Right renal pelvis (tissue), 4 donors: ENCODE measurements around the gene MEF2B. TPM values are rescaled to one million over a fixed set of nuclear protein-coding genes. Genes with fewer than 3 reads are reported as not detected.
"Not testable (repeated sequence)": the region's sequence is repeated elsewhere in the genome, so short reads cannot be mapped to it uniquely, and the experiment has no call there.

Source experiments
- DNase-seq, 4 donors: peaks; one replicate each; pipeline ENCODE4 v3.0.0-alpha.2; 2013; ENCODE audit warnings: low read depth in 4 of 4, low spot score in 3 of 4, missing footprints in 1 of 4
- polyA plus RNA-seq, 4 donors: library from polyadenylated mRNA; unstranded; fragments of 120-200 nt; gene quantifications; one replicate each; pipeline ENCODE4 v1.2.1, GENCODE V29; 2013; ENCODE audit not compliant: insufficient read length in 4 of 4

MEF2B gene
- polyA plus RNA-seq, 4 donors, result 1.3 to 1.9 (median 1.5) TPM

GRCh38 chr19:19134687-19135158, 35.3 kb downstream of the MEF2B start:
- peak in 1 of 4 donors; percentile 56 for DNase-seq

- no peak for DNase-seq
Observed at GRCh38 chr19:19133985-19134384, 36.1 kb downstream of the MEF2B start.

GRCh38 chr19:19132912-19133311, 37.2 kb downstream of the MEF2B start:
- DNase-seq, result no peak

- no peak for DNase-seq
Observed at GRCh38 chr19:19131989-19132388, 38.1 kb downstream of the MEF2B start.

GRCh38 chr19:19126102-19126501, 44.0 kb downstream of the MEF2B start:
- DNase-seq, result no peak

GRCh38 chr19:19123386-19123785, 46.7 kb downstream of the MEF2B start:
- no peak for DNase-seq

GRCh38 chr19:19122902-19123301, 47.2 kb downstream of the MEF2B start:
- no peak for DNase-seq

GRCh38 chr19:19121371-19121770, 48.7 kb downstream of the MEF2B start:
- DNase-seq, result no peak

- DNase-seq, result peak in 2 of 4 donors; percentile 67 to 77
Observed at GRCh38 chr19:19120308-19121231, 49.5 kb downstream of the MEF2B start.

GRCh38 chr19:19119325-19120237, 50.5 kb downstream of the MEF2B start:
- no peak for DNase-seq

- DNase-seq, result no peak
Observed at GRCh38 chr19:19115954-19116353, 54.1 kb downstream of the MEF2B start.

- no peak for DNase-seq
Observed at GRCh38 chr19:19113040-19113626, 56.9 kb downstream of the MEF2B start.

GRCh38 chr19:19111967-19112580, 58.0 kb downstream of the MEF2B start:
- no peak for DNase-seq

GRCh38 chr19:19111136-19111835, 58.8 kb downstream of the MEF2B start:
- DNase-seq, result no peak

GRCh38 chr19:19110410-19111135, 59.5 kb downstream of the MEF2B start:
- DNase-seq, result no peak

- DNase-seq, result no peak
Observed at GRCh38 chr19:19109601-19110000, 60.5 kb downstream of the MEF2B start.

GRCh38 chr19:19107654-19108053, 62.4 kb downstream of the MEF2B start:
- DNase-seq, result no peak

- not testable (repeated sequence) for DNase-seq
Observed at GRCh38 chr19:19106938-19107337, 63.1 kb downstream of the MEF2B start.

GRCh38 chr19:19106056-19106551, 64.0 kb downstream of the MEF2B start:
- DNase-seq, result no peak
